Omental fat pad (tissue), 4 donors: ENCODE data around the gene ANTKMT. TPM values are rescaled to one million over a fixed set of nuclear protein-coding genes. Genes with fewer than 3 reads are reported as not detected.

Experiments
- ATAC-seq: fragments of 150-250 bp; one replicate; pipeline ENCODE4 v1.9.1; 2016; ENCODE audit warnings: mild to moderate bottlenecking, moderate library complexity; ENCODE audit not compliant: low FRiP score
- DNase-seq: peaks from one replicate; pipeline ENCODE4 v3.0.0-alpha.2; 2019; ENCODE audit warnings: low spot score
- total RNA-seq, 4 donors: library from RNA; depleted of rRNA; stranded (reverse); fragments of >200 nt; gene quantifications; one replicate each; pipeline ENCODE4 v1.1.0, GENCODE V29; 2016
- TF ChIP-seq, protein P1 (sequence below), 3 donors: fragments of 450-650 bp; IDR thresholded peaks; one replicate each; pipeline ENCODE4 v1.5.1; 2016 to 2017; ENCODE audit warnings: antibody characterized with exemption in 3 of 3, mild to moderate bottlenecking in 3 of 3, moderate library complexity in 2 of 3

Gene ANTKMT
- total RNA-seq, 4 donors from 2014 or later = 21.9 to 45.4 (median 36.2) TPM

DNA sequence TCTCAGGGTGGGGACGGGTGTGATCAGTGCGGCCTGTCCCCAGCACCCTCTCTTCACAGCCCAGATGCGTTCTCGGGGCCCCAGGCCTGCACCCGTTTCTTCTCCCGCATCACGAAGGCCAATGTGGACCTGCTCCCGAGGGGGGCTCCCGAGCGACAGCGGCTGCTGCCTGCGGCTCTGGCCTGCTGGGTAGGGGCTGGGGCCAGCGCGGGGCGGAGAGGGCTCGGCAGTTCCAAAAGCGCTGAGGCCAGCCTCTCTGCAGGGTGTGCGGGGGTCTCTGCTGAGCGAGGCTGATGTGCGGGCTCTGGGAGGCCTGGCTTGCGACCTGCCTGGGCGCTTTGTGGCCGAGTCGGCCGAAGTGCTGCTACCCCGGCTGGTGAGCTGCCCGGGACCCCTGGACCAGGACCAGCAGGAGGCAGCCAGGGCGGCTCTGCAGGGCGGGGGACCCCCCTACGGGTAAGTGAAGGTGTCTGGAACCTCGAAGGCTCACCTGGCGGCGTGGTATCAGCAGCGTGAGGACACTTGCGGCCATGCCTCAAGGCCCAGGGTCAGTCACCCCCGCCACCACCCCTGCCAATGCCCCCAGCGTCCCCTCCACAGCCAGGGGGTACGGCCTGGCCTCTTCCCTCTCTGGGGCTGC, 44.0 kb downstream of the ANTKMT start:
- ATAC-seq (no peak), DNase-seq (no peak)
- TF ChIP-seq, protein P1, sequence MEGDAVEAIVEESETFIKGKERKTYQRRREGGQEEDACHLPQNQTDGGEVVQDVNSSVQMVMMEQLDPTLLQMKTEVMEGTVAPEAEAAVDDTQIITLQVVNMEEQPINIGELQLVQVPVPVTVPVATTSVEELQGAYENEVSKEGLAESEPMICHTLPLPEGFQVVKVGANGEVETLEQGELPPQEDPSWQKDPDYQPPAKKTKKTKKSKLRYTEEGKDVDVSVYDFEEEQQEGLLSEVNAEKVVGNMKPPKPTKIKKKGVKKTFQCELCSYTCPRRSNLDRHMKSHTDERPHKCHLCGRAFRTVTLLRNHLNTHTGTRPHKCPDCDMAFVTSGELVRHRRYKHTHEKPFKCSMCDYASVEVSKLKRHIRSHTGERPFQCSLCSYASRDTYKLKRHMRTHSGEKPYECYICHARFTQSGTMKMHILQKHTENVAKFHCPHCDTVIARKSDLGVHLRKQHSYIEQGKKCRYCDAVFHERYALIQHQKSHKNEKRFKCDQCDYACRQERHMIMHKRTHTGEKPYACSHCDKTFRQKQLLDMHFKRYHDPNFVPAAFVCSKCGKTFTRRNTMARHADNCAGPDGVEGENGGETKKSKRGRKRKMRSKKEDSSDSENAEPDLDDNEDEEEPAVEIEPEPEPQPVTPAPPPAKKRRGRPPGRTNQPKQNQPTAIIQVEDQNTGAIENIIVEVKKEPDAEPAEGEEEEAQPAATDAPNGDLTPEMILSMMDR (IDR thresholded peaks at IDR 0.05) = no peak

DNA sequence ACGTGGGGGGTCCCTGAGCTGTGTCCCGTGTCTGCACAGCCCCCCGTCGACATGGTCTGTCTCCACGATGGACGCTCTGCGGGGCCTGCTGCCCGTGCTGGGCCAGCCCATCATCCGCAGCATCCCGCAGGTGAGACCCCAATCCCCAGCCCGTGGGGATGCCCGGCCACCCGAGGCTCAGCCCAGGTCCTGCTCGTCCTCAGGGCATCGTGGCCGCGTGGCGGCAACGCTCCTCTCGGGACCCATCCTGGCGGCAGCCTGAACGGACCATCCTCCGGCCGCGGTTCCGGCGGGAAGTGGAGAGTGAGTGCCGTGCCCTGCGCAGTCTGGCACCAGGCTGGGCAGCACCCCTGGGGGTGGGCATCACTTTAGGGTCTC, 44.5 kb downstream of the ANTKMT start:
- DNase-seq = no peak
- ATAC-seq = no peak
- TF ChIP-seq, protein P1 (IDR thresholded peaks at IDR 0.05) = no peak

DNA sequence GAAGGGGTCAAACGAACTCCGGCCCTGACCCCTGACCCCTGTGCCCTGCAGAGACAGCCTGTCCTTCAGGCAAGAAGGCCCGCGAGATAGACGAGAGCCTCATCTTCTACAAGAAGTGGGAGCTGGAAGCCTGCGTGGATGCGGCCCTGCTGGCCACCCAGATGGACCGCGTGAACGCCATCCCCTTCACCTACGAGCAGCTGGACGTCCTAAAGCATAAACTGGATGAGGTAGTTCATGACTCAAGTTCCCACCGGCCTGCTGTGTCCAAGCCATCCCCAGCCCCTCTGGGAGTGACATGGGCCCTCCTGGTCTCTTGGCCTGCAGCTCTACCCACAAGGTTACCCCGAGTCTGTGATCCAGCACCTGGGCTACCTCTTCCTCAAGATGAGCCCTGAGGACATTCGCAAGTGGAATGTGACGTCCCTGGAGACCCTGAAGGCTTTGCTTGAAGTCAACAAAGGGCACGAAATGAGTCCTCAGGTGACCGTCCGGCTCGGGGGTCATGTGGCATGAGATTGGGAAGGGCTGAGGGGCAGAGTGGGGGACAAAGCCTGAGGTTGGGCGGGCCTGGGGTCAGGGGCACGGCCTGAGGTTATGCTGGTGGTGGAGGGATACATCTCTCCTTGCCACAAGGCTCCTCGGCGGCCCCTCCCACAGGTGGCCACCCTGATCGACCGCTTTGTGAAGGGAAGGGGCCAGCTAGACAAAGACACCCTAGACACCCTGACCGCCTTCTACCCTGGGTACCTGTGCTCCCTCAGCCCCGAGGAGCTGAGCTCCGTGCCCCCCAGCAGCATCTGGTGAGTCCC, 45.3 kb downstream of the ANTKMT start:
- TF ChIP-seq, protein P1 (IDR thresholded peaks at IDR 0.05) = no peak
- ATAC-seq (no peak), DNase-seq (no peak)

DNA sequence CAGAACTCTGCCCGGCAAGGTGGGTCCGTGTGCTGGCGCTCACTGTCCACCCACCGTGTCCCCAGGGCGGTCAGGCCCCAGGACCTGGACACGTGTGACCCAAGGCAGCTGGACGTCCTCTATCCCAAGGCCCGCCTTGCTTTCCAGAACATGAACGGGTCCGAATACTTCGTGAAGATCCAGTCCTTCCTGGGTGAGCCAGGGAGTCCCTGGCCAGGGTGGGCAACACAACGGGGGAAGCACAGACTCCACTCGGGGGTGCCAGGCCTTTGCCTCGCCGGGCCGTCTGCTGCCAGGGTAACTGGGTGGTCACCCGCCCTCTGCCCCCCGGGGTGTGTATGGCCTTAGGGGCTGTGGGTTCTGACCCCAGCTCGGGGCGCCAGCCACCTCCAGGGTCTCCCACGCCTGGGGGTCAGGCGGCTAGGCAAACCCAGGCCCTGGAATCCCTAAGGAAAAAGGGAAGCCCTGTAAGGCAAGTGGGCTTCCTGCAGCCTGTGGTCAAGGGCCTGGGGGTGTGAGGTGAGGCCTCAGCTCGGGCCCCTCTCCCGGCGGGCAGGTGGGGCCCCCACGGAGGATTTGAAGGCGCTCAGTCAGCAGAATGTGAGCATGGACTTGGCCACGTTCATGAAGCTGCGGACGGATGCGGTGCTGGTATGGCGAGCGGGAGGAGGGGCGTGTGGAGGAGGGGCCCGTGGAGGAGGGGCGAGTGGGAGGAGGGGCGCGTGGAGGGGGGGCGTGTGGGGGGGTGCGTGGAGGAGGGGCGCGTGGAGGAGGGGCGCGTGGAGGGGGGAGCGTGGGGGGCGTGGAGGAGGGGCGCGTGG, 46.1 kb downstream of the ANTKMT start:
- ATAC-seq (no peak), DNase-seq (no peak)
- TF ChIP-seq, protein P1 (IDR thresholded peaks at IDR 0.05) = no peak

DNA sequence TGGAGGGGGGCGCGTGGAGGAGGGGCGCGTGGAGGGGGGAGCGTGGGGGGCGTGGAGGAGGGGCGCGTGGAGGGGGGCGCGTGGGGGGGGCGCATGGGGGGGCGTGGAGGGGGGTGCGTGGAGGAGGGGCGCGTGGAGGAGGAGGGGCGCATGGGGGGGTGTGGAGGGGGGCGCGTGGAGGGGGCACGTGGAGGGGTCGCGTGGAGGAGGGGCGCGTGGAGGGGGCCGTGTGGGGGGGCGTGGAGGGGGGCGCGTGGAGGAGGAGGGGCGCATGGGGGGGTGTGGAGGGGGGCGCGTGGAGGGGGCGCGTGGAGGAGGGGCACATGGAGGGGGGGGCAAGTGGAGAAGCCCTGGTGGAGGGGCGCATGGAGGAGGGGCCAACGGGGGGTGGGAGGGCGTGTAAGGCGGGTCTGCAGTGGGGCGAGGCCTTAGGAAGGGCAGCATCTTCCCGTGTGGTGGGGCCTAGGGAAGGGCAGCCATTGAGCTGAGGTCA, 46.8 kb downstream of the ANTKMT start:
- TF ChIP-seq, protein P1 (IDR thresholded peaks at IDR 0.05) = no peak
- no peak for ATAC-seq
- DNase-seq = no peak

DNA sequence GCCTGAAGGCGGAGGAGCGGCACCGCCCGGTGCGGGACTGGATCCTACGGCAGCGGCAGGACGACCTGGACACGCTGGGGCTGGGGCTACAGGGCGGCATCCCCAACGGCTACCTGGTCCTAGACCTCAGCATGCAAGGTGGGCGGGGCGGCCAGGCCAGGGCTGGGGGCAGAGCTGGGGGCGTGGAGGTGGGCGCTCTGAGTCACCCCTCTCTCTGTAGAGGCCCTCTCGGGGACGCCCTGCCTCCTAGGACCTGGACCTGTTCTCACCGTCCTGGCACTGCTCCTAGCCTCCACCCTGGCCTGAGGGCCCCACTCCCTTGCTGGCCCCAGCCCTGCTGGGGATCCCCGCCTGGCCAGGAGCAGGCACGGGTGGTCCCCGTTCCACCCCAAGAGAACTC, 47.5 kb downstream of the ANTKMT start:
- DNase-seq (no peak), ATAC-seq (no peak)
- TF ChIP-seq, protein P1 (IDR thresholded peaks at IDR 0.05) = no peak
